ENCODE results near the gene HBEGF.

Gene HBEGF

GRCh38 chr5:140339636-140340035, 6.8 kb downstream of the HBEGF start:
- Histone ChIP-seq H3K4me2 (ENCODE audit: low read length) (no peak overlapping the region), H3K27ac (ENCODE audit: low read length) (no peak overlapping the region)

GRCh38 chr5:140338908-140339307, 7.5 kb downstream of the HBEGF start:
- Histone ChIP-seq H3K9me3 (ENCODE audit: insufficient read depth, low read length) (no peaks in the 10 kb centered on the region), H3K4me1 (ENCODE audit: low read length) (peaks cover 17% of the 10 kb centered on the region), H3K36me3 (replicated peaks; ENCODE audit: low read depth, low read length) (no peaks in the 10 kb centered on the region), H3K4me3 (ENCODE audit: low read length) (no peak overlapping the region), H3K4me2 (ENCODE audit: low read length) (no peak overlapping the region), H3K27me3 (ENCODE audit: low read depth, low read length) (no peaks in the 10 kb centered on the region), H3K79me2 (ENCODE audit: low read length) (no peaks in the 10 kb centered on the region), H3K27ac (ENCODE audit: low read length) (no peak overlapping the region), H2AFZ (ENCODE audit: low read depth, low read length) (no peak overlapping the region), H4K20me1 (ENCODE audit: insufficient read depth, low read length) (no peaks in the 10 kb centered on the region), H3K9ac (ENCODE audit: low read length) (no peak overlapping the region)
- no peak for TF ChIP-seq EZH2phosphoT487 (IDR thresholded peaks at IDR 0.05; ENCODE audit: low read depth)
- TF ChIP-seq, protein P1, sequence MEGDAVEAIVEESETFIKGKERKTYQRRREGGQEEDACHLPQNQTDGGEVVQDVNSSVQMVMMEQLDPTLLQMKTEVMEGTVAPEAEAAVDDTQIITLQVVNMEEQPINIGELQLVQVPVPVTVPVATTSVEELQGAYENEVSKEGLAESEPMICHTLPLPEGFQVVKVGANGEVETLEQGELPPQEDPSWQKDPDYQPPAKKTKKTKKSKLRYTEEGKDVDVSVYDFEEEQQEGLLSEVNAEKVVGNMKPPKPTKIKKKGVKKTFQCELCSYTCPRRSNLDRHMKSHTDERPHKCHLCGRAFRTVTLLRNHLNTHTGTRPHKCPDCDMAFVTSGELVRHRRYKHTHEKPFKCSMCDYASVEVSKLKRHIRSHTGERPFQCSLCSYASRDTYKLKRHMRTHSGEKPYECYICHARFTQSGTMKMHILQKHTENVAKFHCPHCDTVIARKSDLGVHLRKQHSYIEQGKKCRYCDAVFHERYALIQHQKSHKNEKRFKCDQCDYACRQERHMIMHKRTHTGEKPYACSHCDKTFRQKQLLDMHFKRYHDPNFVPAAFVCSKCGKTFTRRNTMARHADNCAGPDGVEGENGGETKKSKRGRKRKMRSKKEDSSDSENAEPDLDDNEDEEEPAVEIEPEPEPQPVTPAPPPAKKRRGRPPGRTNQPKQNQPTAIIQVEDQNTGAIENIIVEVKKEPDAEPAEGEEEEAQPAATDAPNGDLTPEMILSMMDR (IDR thresholded peaks at IDR 0.05; ENCODE audit: low read depth, low read length), result no peak

More at GRCh38 chr5:140339636-140340035, 6.8 kb downstream of the HBEGF start:
- Histone ChIP-seq H3K4me3 (ENCODE audit: low read length) (no peak overlapping the region), H3K9me3 (ENCODE audit: insufficient read depth, low read length) (no peaks in the 10 kb centered on the region), H3K27me3 (ENCODE audit: low read depth, low read length) (no peaks in the 10 kb centered on the region), H3K79me2 (ENCODE audit: low read length) (no peaks in the 10 kb centered on the region), H4K20me1 (ENCODE audit: insufficient read depth, low read length) (no peaks in the 10 kb centered on the region), H2AFZ (ENCODE audit: low read depth, low read length) (no peak overlapping the region), H3K36me3 (replicated peaks; ENCODE audit: low read depth, low read length) (no peaks in the 10 kb centered on the region), H3K9ac (ENCODE audit: low read length) (no peak overlapping the region), H3K4me1 (ENCODE audit: low read length) (peaks cover 17% of the 10 kb centered on the region)
- TF ChIP-seq, protein P1 (IDR thresholded peaks at IDR 0.05; ENCODE audit: low read depth, low read length), result no peak
- no peak for TF ChIP-seq EZH2phosphoT487 (IDR thresholded peaks at IDR 0.05; ENCODE audit: low read depth)

- Histone ChIP-seq H3K4me3 (ENCODE audit: low read length) (no peak overlapping the region), H3K9ac (ENCODE audit: low read length) (no peak overlapping the region), H4K20me1 (ENCODE audit: insufficient read depth, low read length) (no peaks in the 10 kb centered on the region), H3K79me2 (ENCODE audit: low read length) (no peaks in the 10 kb centered on the region), H3K4me2 (ENCODE audit: low read length) (no peak overlapping the region), H2AFZ (ENCODE audit: low read depth, low read length) (no peak overlapping the region), H3K27ac (ENCODE audit: low read length) (no peak overlapping the region), H3K27me3 (ENCODE audit: low read depth, low read length) (no peaks in the 10 kb centered on the region), H3K4me1 (ENCODE audit: low read length) (peaks cover 17% of the 10 kb centered on the region), H3K9me3 (ENCODE audit: insufficient read depth, low read length) (no peaks in the 10 kb centered on the region), H3K36me3 (replicated peaks; ENCODE audit: low read depth, low read length) (no peaks in the 10 kb centered on the region)
- TF ChIP-seq EZH2phosphoT487 (IDR thresholded peaks at IDR 0.05; ENCODE audit: low read depth), result no peak
- TF ChIP-seq, protein P1 (IDR thresholded peaks at IDR 0.05; ENCODE audit: low read depth, low read length), result no peak
These were observed 8.1 kb downstream of the HBEGF start for GRCh38 chr5:140338336-140338735.

DNA sequence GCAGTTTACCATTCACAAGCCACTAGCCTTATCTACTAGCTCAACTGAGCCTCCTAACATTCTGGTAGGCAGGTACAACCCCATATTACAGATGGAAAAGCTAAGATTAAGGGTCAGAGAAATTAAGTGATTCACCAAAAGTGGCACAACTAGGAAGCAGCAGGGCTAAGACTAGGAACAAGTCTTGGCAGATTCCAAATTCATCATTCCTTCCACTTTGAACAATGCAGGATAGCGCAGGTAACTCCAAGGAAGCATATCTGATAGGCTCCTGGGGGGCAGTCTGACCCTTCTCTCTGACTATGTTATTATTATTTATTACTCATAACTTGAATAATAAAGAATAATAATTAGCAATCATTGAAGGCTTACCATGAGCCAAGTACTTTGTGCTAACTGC, 8.5 kb downstream of the HBEGF start:
- Histone ChIP-seq H3K4me2 (ENCODE audit: low read length) (no peak overlapping the region), H3K4me3 (ENCODE audit: low read length) (no peak overlapping the region), H3K9ac (ENCODE audit: low read length) (no peak overlapping the region), H3K27me3 (ENCODE audit: low read depth, low read length) (no peaks in the 10 kb centered on the region), H3K4me1 (ENCODE audit: low read length) (peaks cover 17% of the 10 kb centered on the region), H3K27ac (ENCODE audit: low read length) (no peak overlapping the region), H3K9me3 (ENCODE audit: insufficient read depth, low read length) (no peaks in the 10 kb centered on the region), H3K79me2 (ENCODE audit: low read length) (no peaks in the 10 kb centered on the region), H3K36me3 (replicated peaks; ENCODE audit: low read depth, low read length) (no peaks in the 10 kb centered on the region), H2AFZ (ENCODE audit: low read depth, low read length) (no peak overlapping the region), H4K20me1 (ENCODE audit: insufficient read depth, low read length) (no peaks in the 10 kb centered on the region)
- TF ChIP-seq EZH2phosphoT487 (IDR thresholded peaks at IDR 0.05; ENCODE audit: low read depth), result no peak
- TF ChIP-seq, protein P1 (IDR thresholded peaks at IDR 0.05; ENCODE audit: low read depth, low read length), result no peak

Data from OCI-LY3 (cell line).